Colon (tissue), 2 donors: ENCODE data around the gene GRID1.
"Not testable (repeated sequence)": the region's sequence is repeated elsewhere in the genome, so short reads cannot be mapped to it uniquely, and the experiment has no call there.

Experiments used
- FAIRE-seq: peaks from 2 replicates; lab custom pipeline; 2012; peaks lifted over from hg19 to GRCh38; lab: Jason Lieb, UNC
- donor health status: control.
- donor health status: control.

The GRID1 gene

GRCh38 chr10:86032087-86032486 is 334.5 kb downstream of the GRID1 start:
- FAIRE-seq = not testable (repeated sequence)

- no peak for FAIRE-seq
Measured at GRCh38 chr10:86030312-86030711, 336.3 kb downstream of the GRID1 start.

- FAIRE-seq = no peak
Measured at GRCh38 chr10:86027346-86027745, 339.2 kb downstream of the GRID1 start.

- FAIRE-seq = no peak
Measured at GRCh38 chr10:86025509-86025908, 341.1 kb downstream of the GRID1 start.

GRCh38 chr10:86024281-86025041 is 342.1 kb downstream of the GRID1 start:
- FAIRE-seq = no peak

GRCh38 chr10:86023931-86024280 is 342.7 kb downstream of the GRID1 start:
- FAIRE-seq = no peak

- no peak for FAIRE-seq
Measured at GRCh38 chr10:86023336-86023735, 343.3 kb downstream of the GRID1 start.

- FAIRE-seq = no peak
Measured at GRCh38 chr10:86022906-86023305, 343.7 kb downstream of the GRID1 start.

GRCh38 chr10:86020134-86020533 is 346.5 kb downstream of the GRID1 start:
- FAIRE-seq = no peak

- FAIRE-seq = no peak
Measured at GRCh38 chr10:86019141-86019540, 347.5 kb downstream of the GRID1 start.

GRCh38 chr10:86018735-86019058 is 347.9 kb downstream of the GRID1 start:
- no peak for FAIRE-seq

- FAIRE-seq = no peak
Measured at GRCh38 chr10:86017841-86018734, 348.5 kb downstream of the GRID1 start.

- no peak for FAIRE-seq
Measured at GRCh38 chr10:86013568-86013967, 353.0 kb downstream of the GRID1 start.

- FAIRE-seq = no peak
Measured at GRCh38 chr10:86007171-86007570, 359.4 kb downstream of the GRID1 start.

- FAIRE-seq = no peak
Measured at GRCh38 chr10:86004337-86004736, 362.3 kb downstream of the GRID1 start.

- no peak for FAIRE-seq
Measured at GRCh38 chr10:86003201-86003621, 363.4 kb downstream of the GRID1 start.

- no peak for FAIRE-seq
Measured at GRCh38 chr10:86001521-86001920, 365.1 kb downstream of the GRID1 start.

- FAIRE-seq = peak; percentile 24
Measured at GRCh38 chr10:85997544-85997943, 369.1 kb downstream of the GRID1 start.

GRCh38 chr10:85995791-85996190 is 370.8 kb downstream of the GRID1 start:
- FAIRE-seq = no peak

GRCh38 chr10:85993840-85994507 is 372.6 kb downstream of the GRID1 start:
- no peak for FAIRE-seq

GRCh38 chr10:85993140-85993539 is 373.5 kb downstream of the GRID1 start:
- no peak for FAIRE-seq

- no peak for FAIRE-seq
Measured at GRCh38 chr10:85992324-85992723, 374.3 kb downstream of the GRID1 start.

GRCh38 chr10:85986777-85987176 is 379.8 kb downstream of the GRID1 start:
- FAIRE-seq = no peak
